Measurements from ENCODE around the gene RWDD2A. TPM values are rescaled to one million over a fixed set of nuclear protein-coding genes. Genes with fewer than 3 reads are reported as not detected.

Gene RWDD2A
- polyA plus RNA-seq, 1 experiment, result 8.3 TPM

DNA sequence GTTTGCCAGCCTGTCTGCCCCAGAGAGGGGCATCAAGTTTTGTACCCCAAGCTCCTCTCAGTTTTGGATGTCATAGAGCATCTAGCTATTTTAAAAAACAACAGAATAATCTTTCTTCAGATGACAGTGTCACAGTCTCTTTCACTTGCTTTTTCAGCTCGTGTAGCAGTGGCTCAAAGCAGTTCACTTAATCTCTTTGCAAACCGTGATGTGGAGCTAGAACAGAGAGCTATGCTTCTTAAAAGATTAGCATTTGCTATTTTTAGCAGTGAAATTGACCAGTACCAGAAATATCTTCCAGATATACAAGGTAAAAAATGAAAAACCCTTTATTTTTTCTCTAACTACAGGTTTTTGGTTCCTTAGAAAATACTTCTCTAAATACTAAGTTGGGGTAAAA lies 37.4 kb upstream of the RWDD2A start:
- no peaks in the 10 kb centered on the region for H3K9me3 ChIP-seq (ENCODE audit: control insufficient read depth, insufficient read depth, low read length)
- H3K27me3 ChIP-seq (ENCODE audit: control insufficient read depth, insufficient read depth, low read length), result no peaks in the 10 kb centered on the region
- POLR2A ChIA-PET, result no interaction called here
- TF ChIP-seq, protein P1, sequence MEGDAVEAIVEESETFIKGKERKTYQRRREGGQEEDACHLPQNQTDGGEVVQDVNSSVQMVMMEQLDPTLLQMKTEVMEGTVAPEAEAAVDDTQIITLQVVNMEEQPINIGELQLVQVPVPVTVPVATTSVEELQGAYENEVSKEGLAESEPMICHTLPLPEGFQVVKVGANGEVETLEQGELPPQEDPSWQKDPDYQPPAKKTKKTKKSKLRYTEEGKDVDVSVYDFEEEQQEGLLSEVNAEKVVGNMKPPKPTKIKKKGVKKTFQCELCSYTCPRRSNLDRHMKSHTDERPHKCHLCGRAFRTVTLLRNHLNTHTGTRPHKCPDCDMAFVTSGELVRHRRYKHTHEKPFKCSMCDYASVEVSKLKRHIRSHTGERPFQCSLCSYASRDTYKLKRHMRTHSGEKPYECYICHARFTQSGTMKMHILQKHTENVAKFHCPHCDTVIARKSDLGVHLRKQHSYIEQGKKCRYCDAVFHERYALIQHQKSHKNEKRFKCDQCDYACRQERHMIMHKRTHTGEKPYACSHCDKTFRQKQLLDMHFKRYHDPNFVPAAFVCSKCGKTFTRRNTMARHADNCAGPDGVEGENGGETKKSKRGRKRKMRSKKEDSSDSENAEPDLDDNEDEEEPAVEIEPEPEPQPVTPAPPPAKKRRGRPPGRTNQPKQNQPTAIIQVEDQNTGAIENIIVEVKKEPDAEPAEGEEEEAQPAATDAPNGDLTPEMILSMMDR (IDR thresholded peaks at IDR 0.05; ENCODE audit: low read depth, low read length), result no peak
- no peak overlapping the region for H3K4me3 ChIP-seq (ENCODE audit: low read depth, low read length)
- DNase-seq (ENCODE audit: low read depth, low spot score), result no peak
- CTCF ChIA-PET, result interaction anchor here (1.3 to 3.8 kb wide), 2 partner anchors 89 to 357 kb away, joined by 3 to 39 read pairs; partner anchors contain the start of genes DOP1A, PRSS35 and UBE3D
- H3K27ac ChIP-seq (ENCODE audit: low read depth, low read length), result no peak overlapping the region

DNA sequence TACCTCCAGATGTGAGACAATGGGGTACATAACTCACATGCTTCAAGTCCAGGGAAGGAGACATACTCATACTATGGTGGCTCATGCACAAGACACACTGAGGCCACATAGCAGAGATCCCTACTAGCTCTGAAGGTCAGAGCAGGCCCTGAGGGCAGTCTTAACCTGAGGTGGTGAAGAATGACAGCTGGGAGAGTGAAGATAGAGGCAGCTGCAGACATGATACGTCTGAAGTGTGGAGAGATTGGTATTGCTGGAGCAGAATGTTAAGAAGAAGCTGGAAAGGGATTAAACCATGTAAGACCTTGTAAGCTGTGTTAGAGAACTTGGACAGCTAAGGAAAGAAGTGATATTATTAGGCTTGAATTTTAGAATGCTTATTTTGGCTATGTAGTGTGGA lies 33.0 kb upstream of the RWDD2A start:
- no peaks in the 10 kb centered on the region for H3K27me3 ChIP-seq (ENCODE audit: control insufficient read depth, insufficient read depth, low read length)
- POLR2A ChIA-PET, result no interaction called here
- DNase-seq (ENCODE audit: low read depth, low spot score), result no peak
- no peaks in the 10 kb centered on the region for H3K9me3 ChIP-seq (ENCODE audit: control insufficient read depth, insufficient read depth, low read length)
- TF ChIP-seq, protein P1 (IDR thresholded peaks at IDR 0.05; ENCODE audit: low read depth, low read length), result no peak
- no peak overlapping the region for H3K27ac ChIP-seq (ENCODE audit: low read depth, low read length)
- CTCF ChIA-PET, result interaction anchor here (0.6 to 1.2 kb wide), 3 partner anchors 30 to 95 kb away, joined by 3 to 6 read pairs (median 3); no protein-coding TSS in a partner anchor
- H3K4me3 ChIP-seq (ENCODE audit: low read depth, low read length), result no peak overlapping the region

- Histone ChIP-seq H3K27me3 (ENCODE audit: control insufficient read depth, insufficient read depth, low read length) (no peaks in the 10 kb centered on the region), H3K9me3 (ENCODE audit: control insufficient read depth, insufficient read depth, low read length) (no peaks in the 10 kb centered on the region), H3K4me3 (ENCODE audit: low read depth, low read length) (no peak overlapping the region), H3K27ac (ENCODE audit: low read depth, low read length) (no peak overlapping the region)
- TF ChIP-seq, protein P1 (IDR thresholded peaks at IDR 0.05; ENCODE audit: low read depth, low read length), result no peak
- CTCF ChIA-PET, result interaction anchor here (4.7 kb wide), 1 partner anchor 101 kb away, joined by 28 read pairs; the partner anchor contains the start of genes DOP1A and UBE3D
- DNase-seq (ENCODE audit: low read depth, low spot score), result no peak
- POLR2A ChIA-PET, result no interaction called here
Measured at GRCh38 chr6:83167726-83168278, 25.4 kb upstream of the RWDD2A start.

GRCh38 chr6:83168556-83168955 lies 24.6 kb upstream of the RWDD2A start:
- DNase-seq (ENCODE audit: low read depth, low spot score), result no peak
- CTCF ChIA-PET, result interaction anchor here (1.6 to 4.7 kb wide), 3 partner anchors 102 to 346 kb away, joined by 4 to 28 read pairs (median 6); partner anchors contain the start of genes DOP1A, PRSS35 and UBE3D
- Histone ChIP-seq H3K27me3 (ENCODE audit: control insufficient read depth, insufficient read depth, low read length) (no peaks in the 10 kb centered on the region), H3K9me3 (ENCODE audit: control insufficient read depth, insufficient read depth, low read length) (no peaks in the 10 kb centered on the region), H3K27ac (ENCODE audit: low read depth, low read length) (no peak overlapping the region), H3K4me3 (ENCODE audit: low read depth, low read length) (no peak overlapping the region)
- POLR2A ChIA-PET, result no interaction called here
- TF ChIP-seq, protein P1 (IDR thresholded peaks at IDR 0.05; ENCODE audit: low read depth, low read length), result no peak

DNA sequence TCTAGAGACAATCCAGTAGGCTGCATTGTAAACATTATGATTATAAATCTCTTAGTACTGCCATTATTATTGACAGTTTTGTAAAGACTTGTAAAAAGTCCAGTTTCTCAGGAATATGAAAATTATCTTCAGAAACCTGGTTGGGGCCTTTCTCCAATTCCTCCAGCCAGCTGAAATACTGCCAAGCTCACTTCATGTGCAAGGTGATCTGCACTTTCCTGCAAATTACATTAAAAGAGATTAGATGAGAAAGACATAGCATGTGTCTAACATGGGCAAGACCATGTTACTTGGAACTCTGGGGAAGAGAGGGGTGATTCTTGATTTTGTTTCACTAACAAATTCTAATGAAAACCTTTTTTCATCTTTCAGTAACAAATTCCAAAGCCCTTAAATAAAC lies 24.1 kb upstream of the RWDD2A start:
- Histone ChIP-seq H3K4me3 (ENCODE audit: low read depth, low read length) (no peak overlapping the region), H3K27me3 (ENCODE audit: control insufficient read depth, insufficient read depth, low read length) (no peaks in the 10 kb centered on the region), H3K27ac (ENCODE audit: low read depth, low read length) (no peak overlapping the region), H3K9me3 (ENCODE audit: control insufficient read depth, insufficient read depth, low read length) (no peaks in the 10 kb centered on the region)
- no peak for DNase-seq (ENCODE audit: low read depth, low spot score)
- ChIA-PET POLR2A (interaction anchor here (0.6 kb wide), 1 partner anchor 35 kb away, joined by 7 read pairs; no protein-coding TSS in a partner anchor), CTCF (interaction anchor here (1.1 to 4.7 kb wide), 4 partner anchors 47 to 346 kb away, joined by 3 to 28 read pairs (median 5); partner anchors contain the start of genes DOP1A, PRSS35 and UBE3D)
- TF ChIP-seq, protein P1 (IDR thresholded peaks at IDR 0.05; ENCODE audit: low read depth, low read length), result no peak

Measured in AG04450 (cell line).